GM19035 (cell line): Measurements from ENCODE around the gene EFCC1.

Experiments
- ATAC-seq: cut with Tn5 transposase; IDR thresholded peaks from one replicate; pipeline ENCODE4 v1.9.1; 2021; ENCODE audit not compliant: unreplicated experiment

EFCC1 gene

GRCh38 chr3:129001101-129001805 lies at the start of gene EFCC1:
EFCC1 (plus strand) TSS chr3:129001304; CDS start chr3:129001629, 325 bp downstream.
- no peak for ATAC-seq

GRCh38 chr3:128956440-128956839 lies 44.7 kb upstream of the EFCC1 start:
- ATAC-seq, result no peak

GRCh38 chr3:128965280-128965679 lies 35.8 kb upstream of the EFCC1 start:
- no peak for ATAC-seq

GRCh38 chr3:128965818-128966217 lies 35.3 kb upstream of the EFCC1 start:
- no peak for ATAC-seq

- no peak for ATAC-seq
Observed at GRCh38 chr3:128967748-128968355, 33.3 kb upstream of the EFCC1 start.

- ATAC-seq, result no peak
Observed at GRCh38 chr3:128969993-128970739, 30.9 kb upstream of the EFCC1 start.

GRCh38 chr3:128970740-128971047 lies 30.4 kb upstream of the EFCC1 start:
- no peak for ATAC-seq

GRCh38 chr3:128971421-128972100 lies 29.5 kb upstream of the EFCC1 start:
- no peak for ATAC-seq

- no peak for ATAC-seq
Observed at GRCh38 chr3:128973988-128974564, 27.0 kb upstream of the EFCC1 start.

GRCh38 chr3:128975276-128975675 lies 25.8 kb upstream of the EFCC1 start:
- ATAC-seq, result no peak

- no peak for ATAC-seq
Observed at GRCh38 chr3:128983293-128984069, 17.6 kb upstream of the EFCC1 start.

GRCh38 chr3:128984596-128984995 lies 16.5 kb upstream of the EFCC1 start:
- no peak for ATAC-seq

GRCh38 chr3:128987302-128988100 lies 13.6 kb upstream of the EFCC1 start:
- no peak for ATAC-seq

- ATAC-seq, result no peak
Observed at GRCh38 chr3:128988286-128988685, 12.8 kb upstream of the EFCC1 start.

GRCh38 chr3:128991355-128991895 lies 9.7 kb upstream of the EFCC1 start:
- no peak for ATAC-seq

- ATAC-seq, result no peak
Observed at GRCh38 chr3:128992926-128993460, 8.1 kb upstream of the EFCC1 start.

GRCh38 chr3:128993461-128994172 lies 7.5 kb upstream of the EFCC1 start, which contains the start of gene CFAP92:
CFAP92 (minus strand) TSS chr3:128994076; CDS start chr3:128993304, 772 bp downstream.
- peak; percentile 90 for ATAC-seq

- ATAC-seq, result no peak
Observed at GRCh38 chr3:128994173-128994512, 7.0 kb upstream of the EFCC1 start.
